GM20000 (cell line): ENCODE data around the gene PGAM4.
"Not testable (repeated sequence)": the region's sequence is repeated elsewhere in the genome, so short reads cannot be mapped to it uniquely, and the experiment has no call there.

Experiments
- DNase-seq: peaks from one replicate; pipeline ENCODE4 v3.0.0; 2012; ENCODE audit warnings: low spot score
- CTCF ChIP-seq: IDR thresholded peaks from 2 replicates; pipeline ENCODE4 v1.5.1; 2012; ENCODE audit warnings: mild to moderate bottlenecking, control low read depth; ENCODE audit errors: extremely low read depth, missing control alignments

The PGAM4 gene

GRCh38 chrX:77949840-77950239, 19.6 kb downstream of the PGAM4 start:
- DNase-seq = no peak
- TF ChIP-seq CTCF = no peak

GRCh38 chrX:77946571-77946970, 22.9 kb downstream of the PGAM4 start:
- DNase-seq = no peak
- TF ChIP-seq CTCF = no peak

GRCh38 chrX:77945910-77946545, 23.4 kb downstream of the PGAM4 start:
- no peak for DNase-seq
- TF ChIP-seq CTCF = no peak

GRCh38 chrX:77945031-77945430, 24.4 kb downstream of the PGAM4 start:
- DNase-seq = not testable (repeated sequence)

- DNase-seq = no peak
- no peak for TF ChIP-seq CTCF
These were observed 31.3 kb downstream of the PGAM4 start for GRCh38 chrX:77938083-77938680.

- no peak for DNase-seq
- TF ChIP-seq CTCF = no peak
These were observed 32.1 kb downstream of the PGAM4 start for GRCh38 chrX:77937291-77937690.

- DNase-seq = no peak
- no peak for TF ChIP-seq CTCF
These were observed 33.1 kb downstream of the PGAM4 start for GRCh38 chrX:77936299-77936698.

- DNase-seq = no peak
- no peak for TF ChIP-seq CTCF
These were observed 33.6 kb downstream of the PGAM4 start for GRCh38 chrX:77935886-77936285.
